ENCODE data around the gene FADS1. TPM values are rescaled to one million over a fixed set of nuclear protein-coding genes. Genes with fewer than 3 reads are reported as not detected.

Gene FADS1
- total RNA-seq, 4 donors from 2014 or later = 2.1 to 8.3 (median 7.1) TPM

- H3K27ac ChIP-seq = no peak overlapping the region
- DNase-seq = no peak
- intact Hi-C loops (cut with DNase I) = no loop called here
- TF ChIP-seq CTCF (IDR thresholded peaks at IDR 0.05) = no peak
- no peak for TF ChIP-seq POLR2A (IDR thresholded peaks at IDR 0.05)
- peaks cover 0 to 44% (median 12%) of the 10 kb centered on the region in 3 donors for H3K36me3 ChIP-seq
- peaks cover 9 to 13% (median 9%) of the 10 kb centered on the region in 3 donors for H3K4me1 ChIP-seq
- H3K9me3 ChIP-seq = no peaks in the 10 kb centered on the region
- no CpG with 5 or more reads among the region's 5 CpGs for WGBS, 2 donors
- H3K4me3 ChIP-seq = no peak overlapping the region
- H3K27me3 ChIP-seq = no peaks in the 10 kb centered on the region
Measured at GRCh38 chr11:61781585-61781984, 35.2 kb downstream of the FADS1 start.

GRCh38 chr11:61780581-61781162 lies 36.1 kb downstream of the FADS1 start:
- Histone ChIP-seq H3K9me3 (no peaks in the 10 kb centered on the region), H3K36me3 (peaks cover 0 to 35% (median 4%) of the 10 kb centered on the region in 3 donors), H3K27me3 (no peaks in the 10 kb centered on the region), H3K4me1 (peaks cover 9 to 14% (median 9%) of the 10 kb centered on the region in 3 donors), H3K4me3 (no peak overlapping the region), H3K27ac (no peak overlapping the region)
- intact Hi-C loops (cut with DNase I) = no loop called here
- WGBS, 2 donors = 63 to 71% methylated on average over 5 to 9 of the region's 9 CpGs
- DNase-seq = no peak
- TF ChIP-seq CTCF (IDR thresholded peaks at IDR 0.05) = no peak
- no peak for TF ChIP-seq POLR2A (IDR thresholded peaks at IDR 0.05)

GRCh38 chr11:61779666-61780525 lies 36.9 kb downstream of the FADS1 start:
- intact Hi-C loops (cut with DNase I) = no loop called here
- no peak overlapping the region for H3K27ac ChIP-seq
- TF ChIP-seq CTCF (IDR thresholded peaks at IDR 0.05) = no peak
- no peak for TF ChIP-seq POLR2A (IDR thresholded peaks at IDR 0.05)
- DNase-seq = no peak
- H3K27me3 ChIP-seq = no peaks in the 10 kb centered on the region
- H3K9me3 ChIP-seq = no peaks in the 10 kb centered on the region
- WGBS, 2 donors = 86 to 90% methylated on average over 7 to 8 of the region's 14 CpGs
- H3K4me3 ChIP-seq = no peak overlapping the region
- peaks cover 0 to 27% (median 0%) of the 10 kb centered on the region in 3 donors for H3K36me3 ChIP-seq
- peaks cover 9 to 14% (median 9%) of the 10 kb centered on the region in 3 donors for H3K4me1 ChIP-seq

GRCh38 chr11:61778920-61779650 lies 37.7 kb downstream of the FADS1 start:
- no peak overlapping the region for H3K27ac ChIP-seq
- intact Hi-C loops (cut with DNase I) = no loop called here
- TF ChIP-seq POLR2A (IDR thresholded peaks at IDR 0.05) = no peak
- no peak for TF ChIP-seq CTCF (IDR thresholded peaks at IDR 0.05)
- DNase-seq = no peak
- 77 to 87% methylated on average over 8 to 9 of the region's 24 CpGs for WGBS, 2 donors
- H3K4me1 ChIP-seq = peaks cover 9 to 14% (median 9%) of the 10 kb centered on the region in 3 donors
- H3K4me3 ChIP-seq = no peak overlapping the region
- H3K27me3 ChIP-seq = no peaks in the 10 kb centered on the region
- peaks cover 0 to 19% (median 0%) of the 10 kb centered on the region in 3 donors for H3K36me3 ChIP-seq
- H3K9me3 ChIP-seq = no peaks in the 10 kb centered on the region

Measured in esophagus squamous epithelium (tissue), 5 donors.